Keratinocyte (primary cell): ENCODE measurements around the gene SPATS2L. TPM values are rescaled to one million over a fixed set of nuclear protein-coding genes. Genes with fewer than 3 reads are reported as not detected.
A peak's percentile ranks its signal among the peaks of the same experiment; 100 is the strongest.

Experiments used
- DNase-seq: peaks from one replicate; pipeline ENCODE4 v3.0.0-alpha.2; 2011; ENCODE audit warnings: low read depth, missing footprints, low spot score
- FAIRE-seq: peaks from 2 replicates; lab custom pipeline; 2011; peaks lifted over from hg19 to GRCh38; lab: Jason Lieb, UNC
- H2AFZ ChIP-seq: 2 replicates; pipeline ENCODE4 v1.6.0; 2012; ENCODE audit warnings: low read length, control low read depth, inconsistent platforms; ENCODE audit not compliant: control insufficient read depth
- H3K27ac ChIP-seq: 2 replicates; pipeline ENCODE4 v1.5.1; 2011; ENCODE audit warnings: low read length; ENCODE audit not compliant: control insufficient read depth, insufficient read depth
- H3K27me3 ChIP-seq: 3 replicates; pipeline ENCODE4 v1.6.0; 2011; ENCODE audit warnings: low read length; ENCODE audit not compliant: control insufficient read depth, insufficient read depth; ENCODE audit errors: extremely low read depth
- H3K36me3 ChIP-seq, 2 experiments: 2 replicates in 1 of 2; 3 replicates in 1 of 2; pipeline ENCODE4 v1.5.1; 2011; ENCODE audit warnings: low read length in 2 of 2, mild to moderate bottlenecking in 1 of 2; ENCODE audit not compliant: control insufficient read depth in 2 of 2, insufficient read depth in 2 of 2; ENCODE audit errors: extremely low read depth in 1 of 2
- H3K4me1 ChIP-seq: 3 replicates; pipeline ENCODE4 v1.5.1; 2011; ENCODE audit warnings: low read length; ENCODE audit not compliant: control insufficient read depth, insufficient read depth; ENCODE audit errors: extremely low read depth
- H3K4me2 ChIP-seq: 3 replicates; pipeline ENCODE4 v1.6.0; 2011; ENCODE audit warnings: low read depth, low read length; ENCODE audit not compliant: control insufficient read depth, insufficient read depth; ENCODE audit errors: extremely low read depth
- H3K4me3 ChIP-seq, 3 experiments: fragments of 200-600 bp in 1 of 3; sonication (generic) in 1 of 3; 2 replicates in 2 of 3; 3 replicates in 1 of 3; pipeline ENCODE4 v1.5.1; 2011 to 2016; ENCODE audit warnings: low read length in 3 of 3, mild to moderate bottlenecking in 3 of 3, control low read depth in 2 of 3, inconsistent platforms in 1 of 3, low read depth in 1 of 3, mixed read lengths in 1 of 3, mixed run types in 1 of 3, moderate library complexity in 1 of 3; ENCODE audit not compliant: control insufficient read depth in 2 of 3, insufficient read depth in 2 of 3; ENCODE audit errors: extremely low read depth in 1 of 3
- H3K79me2 ChIP-seq: 2 replicates; pipeline ENCODE4 v1.6.0; 2012; ENCODE audit warnings: low read length; ENCODE audit not compliant: control insufficient read depth, insufficient read depth
- H3K9ac ChIP-seq: 3 replicates; pipeline ENCODE4 v1.6.0; 2011; ENCODE audit warnings: low read length; ENCODE audit not compliant: control insufficient read depth, insufficient read depth; ENCODE audit errors: extremely low read depth
- H3K9me1 ChIP-seq: 3 replicates; pipeline ENCODE4 v1.6.0; 2011; ENCODE audit warnings: low read length; ENCODE audit not compliant: control insufficient read depth, insufficient read depth; ENCODE audit errors: extremely low read depth
- H3K9me3 ChIP-seq: 2 replicates; pipeline ENCODE4 v1.5.1; 2012; ENCODE audit warnings: low read depth, low read length; ENCODE audit not compliant: control insufficient read depth
- H4K20me1 ChIP-seq: 3 replicates; pipeline ENCODE4 v1.6.0; 2011; ENCODE audit warnings: low read length; ENCODE audit not compliant: control insufficient read depth, insufficient read depth; ENCODE audit errors: extremely low read depth
- EZH2 ChIP-seq: IDR thresholded peaks from one replicate; pipeline ENCODE4 v1.6.1; 2012; ENCODE audit warnings: inconsistent platforms, mild to moderate bottlenecking, low read length, moderate library complexity
- dilution Hi-C: fragments of 300-500 bp; cut with MboI; formaldehyde crosslinking; loops from one replicate; pipeline ENCODE4 v1.7.0; 2020; ENCODE audit warnings: low sequenced_read_pairs; ENCODE audit not compliant: extremely low pct_ligation_motif_present
- polyA plus RNA-seq, 5 experiments: library from polyadenylated mRNA; depleted of rRNA in 3 of 5; stranded (reverse) in 3 of 5; stranded (forward) in 1 of 5; unstranded in 1 of 5; fragments of >200 nt; gene quantifications; 1 replicate in 1 of 5; 2 replicates in 3 of 5; 3 replicates in 1 of 5; pipeline versions ENCODE4 v1.2.1 to v1.2.3, GENCODE V29; 2011 to 2012; ENCODE audit warnings: missing spikeins in 2 of 5, low read depth in 1 of 5, low replicate concordance in 1 of 5
- TF ChIP-seq, protein P1 (sequence below), 3 experiments: IDR thresholded peaks in 1 of 3; conservative IDR thresholded peaks in 1 of 3; optimal IDR thresholded peaks in 1 of 3; 2 replicates in 2 of 3; 3 replicates in 1 of 3; pipeline versions ENCODE3 to v1.5.1; 2011; ENCODE audit warnings: low read length in 3 of 3, mild to moderate bottlenecking in 3 of 3, moderate library complexity in 2 of 3, control low read depth in 1 of 3, inconsistent platforms in 1 of 3; ENCODE audit not compliant: insufficient read depth in 2 of 3; ENCODE audit errors: extremely low read depth in 1 of 3

The SPATS2L gene
- polyA plus RNA-seq, 1 donor (not counting 4 experiments of a cell fraction or from before 2014, with no cell fraction given), result 95.3 TPM

- Histone ChIP-seq H3K4me1 (peaks cover 12% of the 10 kb centered on the region), H4K20me1 (peaks cover 2% of the 10 kb centered on the region), H3K9me3 (no peaks in the 10 kb centered on the region), H3K4me3 (no peak overlapping the region), H3K79me2 (no peaks in the 10 kb centered on the region), H3K9me1 (no peaks in the 10 kb centered on the region), H2AFZ (no peak overlapping the region), H3K9ac (no peak overlapping the region), H3K4me2 (no peak overlapping the region), H3K27me3 (no peaks in the 10 kb centered on the region), H3K36me3 (peaks cover 2 to 21% of the 10 kb centered on the region in 2 experiments), H3K27ac (peak overlapping the region; percentile 3)
- DNase-seq (no peak), FAIRE-seq (no peak)
- TF ChIP-seq, protein P1, sequence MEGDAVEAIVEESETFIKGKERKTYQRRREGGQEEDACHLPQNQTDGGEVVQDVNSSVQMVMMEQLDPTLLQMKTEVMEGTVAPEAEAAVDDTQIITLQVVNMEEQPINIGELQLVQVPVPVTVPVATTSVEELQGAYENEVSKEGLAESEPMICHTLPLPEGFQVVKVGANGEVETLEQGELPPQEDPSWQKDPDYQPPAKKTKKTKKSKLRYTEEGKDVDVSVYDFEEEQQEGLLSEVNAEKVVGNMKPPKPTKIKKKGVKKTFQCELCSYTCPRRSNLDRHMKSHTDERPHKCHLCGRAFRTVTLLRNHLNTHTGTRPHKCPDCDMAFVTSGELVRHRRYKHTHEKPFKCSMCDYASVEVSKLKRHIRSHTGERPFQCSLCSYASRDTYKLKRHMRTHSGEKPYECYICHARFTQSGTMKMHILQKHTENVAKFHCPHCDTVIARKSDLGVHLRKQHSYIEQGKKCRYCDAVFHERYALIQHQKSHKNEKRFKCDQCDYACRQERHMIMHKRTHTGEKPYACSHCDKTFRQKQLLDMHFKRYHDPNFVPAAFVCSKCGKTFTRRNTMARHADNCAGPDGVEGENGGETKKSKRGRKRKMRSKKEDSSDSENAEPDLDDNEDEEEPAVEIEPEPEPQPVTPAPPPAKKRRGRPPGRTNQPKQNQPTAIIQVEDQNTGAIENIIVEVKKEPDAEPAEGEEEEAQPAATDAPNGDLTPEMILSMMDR (optimal IDR thresholded peaks at IDR 0.05 in 1 of 3, IDR thresholded peaks at IDR 0.05 in 1 of 3, conservative IDR thresholded peaks at IDR 0.05 in 1 of 3; ENCODE audit: extremely low read depth in 1 of 3, insufficient read depth in 2 of 3, low read length in 3 of 3), result no peak
- TF ChIP-seq EZH2, result no peak
- dilution Hi-C loops, result no loop called here
These were observed 173.3 kb downstream of the SPATS2L start for GRCh38 chr2:200479692-200480265.

DNA sequence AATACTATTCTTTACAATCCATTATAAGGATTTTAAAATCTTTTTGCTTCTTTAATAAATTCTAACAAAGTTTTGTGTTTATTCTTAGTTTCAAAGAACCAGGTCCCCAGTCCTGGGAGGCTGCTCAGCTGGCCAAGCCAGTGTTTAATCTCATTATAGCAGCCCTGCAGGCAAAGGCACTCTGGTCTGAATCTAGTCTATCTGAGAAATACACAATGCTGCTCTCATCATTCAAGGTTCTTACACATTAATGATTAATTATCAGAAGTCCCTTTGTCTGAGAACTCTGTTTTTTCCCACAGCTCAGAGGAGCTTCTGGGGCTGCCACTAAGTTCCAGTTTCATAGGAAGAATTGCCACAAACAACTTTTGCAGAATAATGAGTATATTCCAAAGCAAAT, 175.7 kb downstream of the SPATS2L start:
- dilution Hi-C loops, result no loop called here
- H3K79me2 ChIP-seq, result no peaks in the 10 kb centered on the region

More for the DNA sequence above, 175.7 kb downstream of the SPATS2L start:
- DNase-seq, result no peak
- Histone ChIP-seq H3K27ac (no peak overlapping the region), H3K4me2 (no peak overlapping the region), H4K20me1 (peaks cover 2% of the 10 kb centered on the region), H2AFZ (no peak overlapping the region), H3K36me3 (peaks cover 0 to 8% of the 10 kb centered on the region in 2 experiments), H3K9ac (no peak overlapping the region), H3K4me1 (peaks cover 23% of the 10 kb centered on the region), H3K27me3 (no peaks in the 10 kb centered on the region), H3K9me3 (no peaks in the 10 kb centered on the region), H3K9me1 (no peaks in the 10 kb centered on the region), H3K4me3 (no peak overlapping the region)
- no peak for FAIRE-seq
- no peak for TF ChIP-seq EZH2
- TF ChIP-seq, protein P1 (optimal IDR thresholded peaks at IDR 0.05 in 1 of 3, IDR thresholded peaks at IDR 0.05 in 1 of 3, conservative IDR thresholded peaks at IDR 0.05 in 1 of 3; ENCODE audit: extremely low read depth in 1 of 3, insufficient read depth in 2 of 3, low read length in 3 of 3), result no peak
